Pulmonary artery endothelial cell (primary cell): ENCODE results near the gene ZNF850. TPM values are rescaled to one million over a fixed set of nuclear protein-coding genes. Genes with fewer than 3 reads are reported as not detected.
"Not testable (repeated sequence)": the region's sequence is repeated elsewhere in the genome, so short reads cannot be mapped to it uniquely, and the experiment has no call there.

Experiments used
- DNase-seq: peaks from one replicate; pipeline ENCODE4 v3.0.0-alpha.2; 2011; ENCODE audit warnings: low read depth, low spot score
- total RNA-seq: library from RNA; depleted of rRNA; stranded (reverse); fragments of >200 nt; gene quantifications from 2 replicates; pipeline ENCODE4 v1.2.3, GENCODE V29; 2014

ZNF850 gene
- 3.8 and 5.5 TPM in 2 replicates for total RNA-seq

- DNase-seq = peak; percentile 84
Observed at GRCh38 chr19:36772311-36773222, at the start of gene ZNF850. Gene ZNF850 (minus strand): TSS chr19:36772807. CDS start chr19:36762606, 10,201 bp downstream.

GRCh38 chr19:36821758-36822157 is 49.2 kb upstream of the ZNF850 start:
- no peak for DNase-seq

GRCh38 chr19:36819130-36819630 is 46.6 kb upstream of the ZNF850 start:
- DNase-seq = no peak

DNA sequence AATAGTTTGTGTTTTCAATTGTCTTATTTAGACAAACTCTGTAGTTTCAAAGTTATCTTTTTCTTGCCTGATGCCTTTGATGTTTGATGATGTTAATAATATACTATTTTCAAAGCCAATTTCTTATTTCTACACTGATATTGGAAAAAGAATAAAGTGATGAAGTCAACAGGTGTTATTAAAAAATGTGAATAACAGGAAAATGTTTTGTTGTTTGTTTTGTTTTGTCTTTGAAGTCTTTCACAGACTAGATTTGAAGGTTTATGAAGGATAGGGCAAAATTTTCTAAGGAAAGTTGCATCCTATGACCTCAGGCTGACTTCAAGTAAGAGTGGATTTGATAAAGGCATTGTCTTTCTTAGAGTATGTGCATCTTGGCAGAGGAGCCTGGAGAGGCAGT is 34.4 kb upstream of the ZNF850 start:
- DNase-seq = no peak

- DNase-seq = no peak
Observed at GRCh38 chr19:36805364-36805763, 32.8 kb upstream of the ZNF850 start.

- no peak for DNase-seq
Observed at GRCh38 chr19:36797786-36798108, 25.1 kb upstream of the ZNF850 start.

- no peak for DNase-seq
Observed at GRCh38 chr19:36796714-36796992, 24.0 kb upstream of the ZNF850 start.

GRCh38 chr19:36791420-36792141 is 19.0 kb upstream of the ZNF850 start:
- not testable (repeated sequence) for DNase-seq

GRCh38 chr19:36775768-36776167 is 3.2 kb upstream of the ZNF850 start:
- DNase-seq = no peak

- DNase-seq = no peak
Observed at GRCh38 chr19:36773223-36773579, 594 bp upstream of the ZNF850 start.

GRCh38 chr19:36771261-36772231 is 1.1 kb downstream of the ZNF850 start:
- peak; percentile 90 for DNase-seq

- DNase-seq = no peak
Observed at GRCh38 chr19:36750066-36750691, 22.4 kb downstream of the ZNF850 start.

- DNase-seq = not testable (repeated sequence)
Observed at GRCh38 chr19:36749613-36750012, 23.0 kb downstream of the ZNF850 start.

DNA sequence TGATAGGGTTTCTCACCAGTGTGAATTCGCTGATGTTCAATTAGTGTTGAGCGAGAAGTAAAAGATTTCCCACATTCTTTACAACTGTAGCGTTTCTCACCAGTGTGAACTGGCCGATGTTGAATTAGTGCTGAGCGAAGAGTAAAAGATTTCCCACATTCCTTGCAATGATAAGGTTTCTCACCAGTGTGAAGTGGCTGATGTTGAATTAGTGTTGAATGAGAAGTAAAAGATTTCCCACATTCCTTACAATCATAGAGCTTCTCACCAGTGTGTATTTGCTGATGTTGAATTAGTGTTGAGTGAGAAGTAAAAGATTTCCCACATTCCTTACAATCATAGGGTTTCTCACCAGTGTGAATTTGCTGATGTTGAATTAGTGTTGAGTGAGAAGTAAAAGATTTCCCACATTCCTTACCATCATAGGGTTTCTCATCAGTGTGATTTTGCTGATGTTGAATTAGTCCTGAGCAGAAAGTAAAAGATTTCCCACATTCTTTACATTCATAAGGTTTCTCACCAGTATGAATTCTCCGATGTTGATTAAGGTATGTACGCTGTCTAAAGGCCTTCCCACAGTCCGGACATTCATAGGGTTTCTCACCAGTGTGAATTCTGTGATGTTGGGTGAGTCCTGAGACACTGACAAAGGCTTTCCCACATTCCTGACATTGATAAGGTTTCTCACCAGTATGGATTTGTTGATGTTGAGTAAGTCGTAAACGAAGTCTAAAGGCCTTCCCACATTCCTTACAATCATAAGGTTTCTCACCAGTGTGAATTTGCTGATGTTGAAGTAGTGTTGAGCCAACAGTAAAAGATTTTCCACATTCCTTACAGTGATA is 24.0 kb downstream of the ZNF850 start:
- no peak for DNase-seq

GRCh38 chr19:36747750-36748149 is 24.9 kb downstream of the ZNF850 start:
- DNase-seq = no peak

DNA sequence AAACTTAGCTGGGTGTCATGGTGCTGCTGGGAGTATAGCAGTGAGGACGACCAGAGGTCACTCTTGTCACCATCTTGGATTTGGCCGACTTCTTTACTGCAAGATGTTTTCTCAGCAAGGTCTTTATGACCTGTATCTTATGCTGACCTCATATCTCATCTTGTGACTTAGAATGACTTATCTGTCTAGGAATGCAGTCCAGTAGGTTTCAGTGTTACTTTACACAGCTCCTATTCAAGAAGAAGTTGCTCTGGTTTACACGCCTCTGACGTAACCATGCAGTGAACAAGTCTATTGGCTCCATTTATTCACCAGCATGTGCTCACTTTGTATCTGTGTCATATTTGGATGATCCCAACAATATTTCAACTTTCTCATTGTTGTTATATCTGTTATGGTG is 26.7 kb downstream of the ZNF850 start:
- no peak for DNase-seq

GRCh38 chr19:36736166-36736565 is 36.4 kb downstream of the ZNF850 start:
- DNase-seq = not testable (repeated sequence)

- DNase-seq = no peak
Observed at GRCh38 chr19:36719687-36720556, 52.7 kb downstream of the ZNF850 start.

- DNase-seq = no peak
Observed at GRCh38 chr19:36709423-36709822, 63.2 kb downstream of the ZNF850 start.
